Right lobe of liver (tissue), 4 donors: ENCODE measurements around the gene ALS2CL.

Experiments
- CTCF ChIP-seq, 4 donors: fragments of 200-600 bp in 3 of 4; fragments of 450-650 bp in 1 of 4; IDR thresholded peaks; one replicate each; pipeline versions ENCODE4 v1.5.1 to v1.8.0; 2016 to 2022; ENCODE audit warnings: antibody characterized with exemption in 4 of 4, mild to moderate bottlenecking in 2 of 4
- POLR2A ChIP-seq: fragments of 450-650 bp; IDR thresholded peaks from one replicate; pipeline ENCODE4 v1.6.1; 2017; ENCODE audit warnings: antibody characterized with exemption, mild to moderate bottlenecking
- donor health status: DM: no; HTN: no; CAD: no.
- donor health status: DM: no; HTN: no; CAD: no.
- donor health status: DM: no; HTN: yes; CAD: no.

GRCh38 chr3:46712191-46713049 lies 18.9 kb upstream of the ALS2CL start:
- TF ChIP-seq POLR2A (no peak), CTCF (IDR thresholded peaks at IDR 0.05) (no peak)
